HFF-Myc (cell line): ENCODE results near the gene CCDC81.

Source experiments
- DNase-seq: peaks from one replicate; pipeline ENCODE4 v3.0.0-alpha.2; 2011; ENCODE audit warnings: low read depth; ENCODE audit errors: extremely low read depth
- H3K4me3 ChIP-seq: replicated peaks from 2 replicates; pipeline ENCODE4 v1.5.1; 2011; ENCODE audit warnings: low read depth, mild to moderate bottlenecking, control low read depth, low read length
- TF ChIP-seq, protein P1 (sequence below): IDR thresholded peaks from 2 replicates; pipeline ENCODE4 v1.5.1; 2012; ENCODE audit warnings: mild to moderate bottlenecking, low read depth, low read length, control low read depth; ENCODE audit errors: missing control alignments

Gene CCDC81

DNA sequence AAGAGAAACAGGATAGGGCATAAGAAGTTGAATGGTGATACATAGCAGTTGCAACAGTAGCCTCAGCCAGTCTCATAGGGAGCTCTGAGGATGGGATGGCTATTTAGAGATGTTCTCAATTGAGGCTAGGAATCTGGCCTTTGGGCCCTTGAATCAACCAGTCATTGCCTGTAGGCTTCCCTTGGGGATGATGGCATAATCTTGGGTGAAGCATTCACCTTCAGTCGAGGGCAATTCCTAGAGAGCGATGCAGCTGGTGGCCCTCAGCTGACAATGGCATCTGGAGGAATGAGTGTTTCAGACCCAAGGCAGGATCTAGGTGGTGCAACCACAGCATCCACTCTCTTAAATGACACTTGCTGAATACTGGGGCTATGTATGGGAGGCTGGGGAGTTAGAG is 61.0 kb downstream of the CCDC81 start:
- H3K4me3 ChIP-seq, result no peak overlapping the region
- TF ChIP-seq, protein P1, sequence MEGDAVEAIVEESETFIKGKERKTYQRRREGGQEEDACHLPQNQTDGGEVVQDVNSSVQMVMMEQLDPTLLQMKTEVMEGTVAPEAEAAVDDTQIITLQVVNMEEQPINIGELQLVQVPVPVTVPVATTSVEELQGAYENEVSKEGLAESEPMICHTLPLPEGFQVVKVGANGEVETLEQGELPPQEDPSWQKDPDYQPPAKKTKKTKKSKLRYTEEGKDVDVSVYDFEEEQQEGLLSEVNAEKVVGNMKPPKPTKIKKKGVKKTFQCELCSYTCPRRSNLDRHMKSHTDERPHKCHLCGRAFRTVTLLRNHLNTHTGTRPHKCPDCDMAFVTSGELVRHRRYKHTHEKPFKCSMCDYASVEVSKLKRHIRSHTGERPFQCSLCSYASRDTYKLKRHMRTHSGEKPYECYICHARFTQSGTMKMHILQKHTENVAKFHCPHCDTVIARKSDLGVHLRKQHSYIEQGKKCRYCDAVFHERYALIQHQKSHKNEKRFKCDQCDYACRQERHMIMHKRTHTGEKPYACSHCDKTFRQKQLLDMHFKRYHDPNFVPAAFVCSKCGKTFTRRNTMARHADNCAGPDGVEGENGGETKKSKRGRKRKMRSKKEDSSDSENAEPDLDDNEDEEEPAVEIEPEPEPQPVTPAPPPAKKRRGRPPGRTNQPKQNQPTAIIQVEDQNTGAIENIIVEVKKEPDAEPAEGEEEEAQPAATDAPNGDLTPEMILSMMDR, result no peak
- no peak for DNase-seq

- no peak overlapping the region for H3K4me3 ChIP-seq
- TF ChIP-seq, protein P1, result no peak
- DNase-seq, result no peak
Measured at GRCh38 chr11:86438685-86439084, 64.0 kb downstream of the CCDC81 start.

DNA sequence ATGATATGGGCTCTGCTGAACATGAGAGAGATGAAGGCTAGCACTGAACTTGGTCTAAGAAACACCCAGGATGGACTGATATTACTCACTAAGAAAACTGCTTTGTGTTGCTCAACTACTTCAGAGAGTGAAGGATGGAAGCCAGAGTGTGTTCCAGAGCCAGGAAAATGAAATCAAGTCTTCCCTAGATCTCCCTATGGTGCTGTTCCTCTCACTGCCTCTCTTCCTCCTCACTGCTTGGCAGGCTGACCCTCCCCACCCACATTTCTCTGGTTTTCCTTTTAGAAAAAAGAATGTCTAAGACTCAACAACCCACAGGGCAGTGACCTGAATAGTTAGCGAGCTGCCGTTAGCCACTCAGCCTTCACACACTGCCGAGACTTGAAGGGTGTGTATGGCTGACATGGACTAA is 65.6 kb downstream of the CCDC81 start:
- TF ChIP-seq, protein P1, result no peak
- no peak for DNase-seq

GRCh38 chr11:86440843-86441242 is 66.2 kb downstream of the CCDC81 start:
- TF ChIP-seq, protein P1, result no peak
- no peak overlapping the region for H3K4me3 ChIP-seq
- no peak for DNase-seq

More for the DNA sequence above, 65.6 kb downstream of the CCDC81 start:
- no peak overlapping the region for H3K4me3 ChIP-seq

DNA sequence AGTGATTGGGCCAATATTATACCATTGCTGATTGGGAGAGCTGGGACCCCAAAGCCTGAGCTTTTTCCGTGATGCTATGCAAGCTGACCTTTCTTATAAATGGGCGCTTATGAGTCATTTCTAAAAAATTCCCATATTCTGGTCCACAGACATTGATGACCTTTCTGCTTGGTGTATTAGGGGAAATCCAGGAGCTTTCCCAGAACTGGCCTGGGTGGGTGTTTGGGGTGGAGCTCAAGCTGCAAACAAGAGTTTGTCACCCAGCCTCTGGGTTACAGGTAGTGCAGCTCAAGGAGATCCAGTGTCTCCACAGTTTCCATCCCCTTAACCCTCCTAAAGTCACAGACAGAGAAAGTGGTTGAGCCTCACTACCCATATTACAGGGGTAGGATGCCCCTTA is 67.7 kb downstream of the CCDC81 start:
- DNase-seq, result no peak
- TF ChIP-seq, protein P1, result no peak
- no peak overlapping the region for H3K4me3 ChIP-seq

DNA sequence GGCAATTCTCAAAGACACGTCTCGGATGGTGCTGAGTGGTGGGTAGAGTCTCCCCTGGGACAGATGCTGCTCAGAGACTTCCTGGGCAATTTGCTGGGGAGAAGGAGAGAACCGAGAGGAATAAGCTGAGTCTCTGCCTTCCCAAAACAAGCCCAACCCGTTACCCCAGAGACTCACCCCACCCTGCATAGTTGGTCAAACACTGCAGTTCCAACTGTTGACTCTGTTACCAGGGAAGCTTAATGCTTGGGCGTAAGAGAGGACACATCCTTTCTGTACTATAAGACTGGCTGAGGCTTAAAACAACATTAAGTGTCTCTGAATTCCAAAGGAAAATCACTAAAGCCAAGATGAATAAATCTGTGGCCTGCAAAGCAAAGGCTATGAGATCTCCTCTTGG is 68.1 kb downstream of the CCDC81 start:
- no peak overlapping the region for H3K4me3 ChIP-seq
- no peak for DNase-seq
- TF ChIP-seq, protein P1, result no peak

GRCh38 chr11:86443415-86443814 is 68.7 kb downstream of the CCDC81 start:
- TF ChIP-seq, protein P1, result no peak
- H3K4me3 ChIP-seq, result no peak overlapping the region
- no peak for DNase-seq
